Measurements from ENCODE around the gene RAB17.

The RAB17 gene

DNA sequence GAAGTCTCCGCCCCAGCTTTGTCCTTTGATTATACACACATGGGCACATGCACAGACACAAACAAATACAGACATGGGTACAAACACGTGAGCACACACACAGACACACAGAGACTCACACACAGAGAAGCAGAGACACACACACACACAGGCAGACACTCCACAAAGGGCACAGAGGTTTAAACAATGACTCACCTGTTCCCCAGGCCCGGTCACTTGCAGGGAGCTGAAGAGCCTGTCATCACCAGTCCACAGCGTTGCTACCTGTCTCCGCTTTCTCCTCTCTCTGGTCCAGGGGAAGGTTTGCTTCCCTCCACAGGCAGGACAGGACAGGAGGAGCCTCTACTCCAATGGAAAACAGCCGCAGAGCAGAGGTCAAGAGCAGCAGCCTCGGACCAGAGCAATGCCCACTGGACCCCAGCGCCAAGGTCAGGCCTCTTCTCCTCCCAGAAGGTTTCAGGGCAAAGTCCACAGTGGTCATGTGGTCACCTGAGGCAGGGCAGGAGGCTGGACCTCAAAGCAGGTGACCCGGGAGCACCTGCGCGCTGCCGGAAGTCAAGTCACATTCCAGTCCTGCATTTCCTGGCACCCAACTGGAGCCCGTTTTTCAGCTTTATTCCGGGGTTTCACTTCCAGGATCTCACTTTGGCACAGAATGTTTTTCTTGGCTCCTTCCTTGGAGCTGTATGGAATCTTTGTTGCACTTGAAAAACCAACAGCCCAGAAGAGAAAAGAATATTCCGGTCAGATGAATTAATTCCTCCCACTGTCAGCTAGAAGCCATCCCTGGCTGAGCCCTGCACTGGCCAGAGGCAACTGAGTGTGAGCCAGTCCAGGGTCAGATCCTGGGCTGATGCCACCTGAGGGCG, at the start of gene RAB17:
RAB17 (minus strand) TSS at position 463 of the 869 bp plus-strand sequence. CDS start 4,580 bp downstream, outside the sequence.
- FAIRE-seq (no peak), DNase-seq (ENCODE audit: low spot score) (peak; percentile 48)

GRCh38 chr2:237639836-237640220, 49.3 kb upstream of the RAB17 start:
- no peak for FAIRE-seq
- peak; percentile 45 for DNase-seq (ENCODE audit: low spot score)

DNA sequence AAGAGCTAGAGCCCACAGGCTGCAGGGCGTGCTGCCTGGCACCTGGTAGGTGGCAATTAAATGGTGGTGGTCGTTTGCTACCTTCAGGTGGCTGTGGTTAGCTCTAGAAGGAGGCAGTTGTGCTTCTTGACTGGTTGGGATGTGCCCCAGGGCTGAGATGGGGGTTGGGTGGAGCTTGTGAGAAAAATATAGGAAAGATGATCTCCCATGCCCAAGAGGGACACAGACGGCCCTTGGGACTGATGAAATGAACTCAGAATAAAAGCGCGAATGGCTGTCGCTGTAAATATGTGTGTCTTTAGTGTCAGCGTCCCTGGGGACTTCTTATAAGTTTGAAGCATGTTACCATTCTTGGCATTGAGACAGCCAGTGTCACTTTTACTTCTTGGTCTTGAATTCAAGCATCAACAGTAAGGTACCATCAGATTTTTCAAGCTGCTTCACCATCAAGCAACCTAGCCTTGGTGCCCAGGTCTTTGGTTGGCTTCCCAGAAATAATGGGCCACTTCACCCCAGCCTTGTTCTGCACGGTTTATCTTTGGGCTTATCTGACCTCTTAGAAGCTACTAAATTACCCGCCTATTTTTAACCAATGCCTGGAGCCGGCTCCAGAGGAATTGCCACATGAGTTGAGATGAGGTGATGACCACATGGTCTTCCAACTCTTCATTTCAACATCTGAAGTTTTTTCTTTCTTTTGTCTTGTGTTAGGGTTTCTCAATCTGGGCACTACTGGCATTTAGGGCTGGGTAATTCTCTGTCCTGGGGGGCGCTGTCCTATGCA, 48.7 kb upstream of the RAB17 start:
- DNase-seq (ENCODE audit: low spot score) (no peak), FAIRE-seq (no peak)

DNA sequence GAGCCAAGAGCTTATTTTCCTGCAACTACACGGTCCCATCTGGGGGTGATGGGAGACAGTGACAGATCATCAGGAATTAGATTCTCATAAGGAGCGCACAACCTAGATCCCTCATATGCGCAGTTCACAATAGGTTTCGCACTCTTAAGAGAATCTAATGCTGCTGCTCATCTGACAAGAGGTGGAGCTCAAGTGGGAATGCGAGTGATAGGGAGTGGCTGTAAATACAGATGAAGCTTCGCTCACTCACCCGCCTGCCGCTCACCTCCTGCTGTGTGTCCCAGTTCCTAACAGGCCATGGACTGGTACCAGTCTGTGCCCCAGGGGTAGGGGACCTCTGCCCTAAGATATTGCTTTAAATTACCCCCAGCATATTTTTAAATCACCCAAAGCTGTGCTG, 47.6 kb upstream of the RAB17 start:
- DNase-seq (ENCODE audit: low spot score) (no peak), FAIRE-seq (no peak)

GRCh38 chr2:237637429-237638135, 47.0 kb upstream of the RAB17 start:
- DNase-seq (ENCODE audit: low spot score) = peak; percentile 33
- FAIRE-seq = no peak

DNA sequence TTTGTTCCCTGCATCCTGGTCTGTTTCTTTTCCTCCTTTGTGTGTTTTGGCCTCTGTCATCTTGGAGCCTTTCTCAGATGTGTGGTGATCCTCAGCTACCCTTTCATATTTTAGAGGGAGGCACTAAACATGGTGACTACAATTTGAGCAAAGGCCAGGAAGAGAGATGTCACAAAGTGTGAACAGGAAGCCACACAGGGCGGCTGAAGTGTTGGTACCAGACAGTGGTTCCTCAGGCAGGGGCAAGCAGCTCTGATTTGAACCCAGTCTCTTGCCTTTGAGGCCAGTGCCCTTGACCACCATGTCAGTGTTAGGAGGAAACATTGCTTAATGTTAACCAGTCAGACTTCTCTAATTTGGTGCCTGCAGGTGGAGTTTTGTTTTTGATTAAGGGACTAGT, 46.0 kb upstream of the RAB17 start:
- FAIRE-seq = no peak

GRCh38 chr2:237633061-237633561, 42.6 kb upstream of the RAB17 start:
- no peak for DNase-seq (ENCODE audit: low spot score)

More for the DNA sequence above, 46.0 kb upstream of the RAB17 start:
- DNase-seq (ENCODE audit: low spot score) = no peak

DNA sequence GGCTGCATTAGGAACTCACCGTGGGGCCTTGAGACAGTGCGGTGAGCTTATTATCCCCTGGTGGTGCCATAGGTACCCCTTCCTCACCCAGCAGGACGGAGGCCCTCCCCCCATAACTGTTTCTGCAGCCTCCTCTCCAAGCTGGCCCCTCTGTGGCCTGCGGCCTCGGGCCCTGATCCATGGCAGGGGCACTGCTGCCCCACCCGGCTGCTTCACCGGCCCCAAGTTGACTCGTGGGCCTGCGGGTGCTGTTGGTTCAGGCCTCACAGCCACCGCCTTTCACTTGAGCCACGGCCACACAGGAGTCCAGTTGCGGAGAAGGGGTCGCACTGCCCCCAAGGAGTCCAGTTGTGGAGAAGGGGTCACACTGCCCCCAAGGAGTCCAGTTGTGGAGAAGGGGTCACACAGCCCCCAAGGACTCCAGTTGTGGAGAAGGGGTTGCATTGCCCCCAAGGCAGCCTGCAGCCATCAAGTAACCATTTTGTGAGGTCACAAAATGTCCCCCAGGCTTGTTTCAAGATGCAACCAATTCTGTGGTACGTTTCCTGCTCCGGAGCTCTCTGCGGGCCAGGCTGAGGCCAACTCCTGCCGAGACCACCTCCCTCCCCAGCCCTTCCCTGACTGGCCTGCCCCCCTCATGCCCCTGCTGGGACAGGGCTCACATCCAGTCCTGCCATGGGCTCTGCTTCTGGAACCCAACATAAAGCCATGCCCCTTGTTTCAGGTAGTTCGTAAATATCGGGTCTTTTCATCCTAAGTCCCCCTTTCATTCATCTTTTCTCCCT, 41.5 kb upstream of the RAB17 start:
- DNase-seq (ENCODE audit: low spot score) = no peak
- no peak for FAIRE-seq

More at GRCh38 chr2:237633061-237633561, 42.6 kb upstream of the RAB17 start:
- FAIRE-seq = no peak

DNA sequence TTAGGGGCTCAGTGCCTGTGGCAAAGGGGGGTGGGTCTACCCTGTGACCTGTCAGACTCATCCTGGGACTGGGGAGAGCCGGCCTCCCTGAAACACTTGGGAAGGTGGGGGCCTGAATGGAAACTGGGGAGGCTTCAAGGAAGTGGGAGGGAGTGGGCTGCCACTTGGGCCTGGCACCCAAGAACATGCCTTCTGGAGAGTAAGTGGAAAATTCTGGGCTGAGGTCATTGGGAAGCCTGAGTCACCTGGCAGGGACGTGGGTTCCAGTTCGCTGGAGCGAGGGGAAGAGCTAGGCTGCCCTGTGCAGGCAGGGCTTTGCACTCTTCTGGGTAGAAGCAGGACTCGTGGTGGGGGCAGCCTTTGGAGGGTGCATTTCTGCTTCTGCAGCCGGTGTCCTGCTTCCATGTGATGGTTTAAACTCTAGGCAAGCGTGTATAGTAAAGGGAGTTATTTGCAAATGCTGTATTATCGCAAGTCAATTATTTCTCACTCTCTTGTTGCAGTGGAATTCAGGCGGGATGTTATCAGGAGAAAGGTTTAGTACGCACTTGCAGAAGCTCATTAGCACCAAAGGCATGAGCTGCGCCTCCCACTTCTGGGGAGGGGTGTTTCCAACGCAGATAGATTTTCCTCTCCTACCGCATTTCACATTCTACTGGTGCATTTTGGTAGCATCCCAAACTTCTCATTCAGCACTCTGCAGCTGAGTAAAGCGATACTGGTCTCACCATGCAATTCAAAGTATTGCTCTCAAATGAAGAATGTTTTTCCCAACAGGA, 40.7 kb upstream of the RAB17 start:
- peak; percentile 92 for FAIRE-seq
- peak; percentile 90 for DNase-seq (ENCODE audit: low spot score)

DNA sequence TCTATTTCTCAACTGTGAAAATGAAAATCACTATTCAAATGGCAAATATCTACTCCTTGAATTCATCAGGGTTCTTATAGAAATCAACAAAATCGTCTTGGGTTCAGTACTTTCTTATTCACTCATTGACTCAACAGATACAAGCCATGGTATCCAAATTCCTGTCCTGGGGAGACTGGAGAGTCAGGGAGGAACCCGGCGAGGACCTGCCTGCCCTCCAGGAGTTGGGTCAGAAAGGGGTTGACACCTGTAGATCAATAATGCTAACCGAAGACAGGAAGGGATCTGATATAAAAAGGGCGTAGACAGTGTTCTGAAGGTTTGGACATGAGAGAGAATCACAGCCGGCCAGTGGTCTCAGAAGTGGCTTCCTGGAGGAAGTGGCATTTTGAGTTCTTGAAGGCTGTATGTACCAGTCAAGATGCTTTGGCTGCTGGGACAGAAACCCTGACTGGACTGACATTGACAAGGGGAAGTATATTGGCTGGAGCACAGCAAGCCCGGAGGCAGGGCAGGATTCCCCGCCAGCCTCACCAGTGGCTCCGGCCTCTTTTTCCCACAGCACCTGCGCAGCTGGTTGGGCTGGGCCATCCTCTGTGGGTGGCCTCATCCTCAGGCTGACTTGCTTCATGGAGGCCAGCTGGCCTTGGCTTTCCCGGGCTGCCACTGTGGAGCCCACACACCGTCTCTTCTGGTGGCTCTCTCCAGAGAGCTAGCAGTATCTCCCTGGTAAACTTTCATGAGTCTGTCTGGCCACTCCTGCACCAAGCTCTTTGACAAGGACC, 39.9 kb upstream of the RAB17 start:
- peak; percentile 9 for DNase-seq (ENCODE audit: low spot score)
- FAIRE-seq = no peak

DNA sequence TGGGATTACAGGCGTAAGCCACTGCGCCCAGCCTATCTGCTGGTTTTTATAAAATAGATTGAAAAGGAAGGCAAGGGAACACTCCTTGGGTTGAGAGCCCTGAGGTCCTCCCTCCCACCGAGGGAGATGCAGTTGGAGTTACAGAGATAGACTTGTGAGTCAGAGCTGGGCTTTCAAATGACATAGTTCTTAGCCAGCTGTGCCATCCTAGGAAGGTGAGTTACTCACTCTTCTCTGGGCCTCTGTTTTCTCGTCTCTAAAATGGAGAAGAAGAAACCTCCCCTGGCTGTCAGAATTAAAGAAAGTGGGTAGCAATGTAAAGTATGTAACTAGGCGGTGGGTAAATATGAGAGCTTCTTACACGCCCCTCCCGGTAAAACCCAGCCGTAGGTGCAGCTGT, 39.2 kb upstream of the RAB17 start:
- FAIRE-seq (peak; percentile 93), DNase-seq (ENCODE audit: low spot score) (peak; percentile 89)

GRCh38 chr2:237629188-237629534, 38.6 kb upstream of the RAB17 start:
- no peak for FAIRE-seq
- DNase-seq (ENCODE audit: low spot score) = peak; percentile 36

- DNase-seq (ENCODE audit: low spot score) (no peak), FAIRE-seq (no peak)
These were observed 38.0 kb upstream of the RAB17 start for GRCh38 chr2:237628247-237629187.

DNA sequence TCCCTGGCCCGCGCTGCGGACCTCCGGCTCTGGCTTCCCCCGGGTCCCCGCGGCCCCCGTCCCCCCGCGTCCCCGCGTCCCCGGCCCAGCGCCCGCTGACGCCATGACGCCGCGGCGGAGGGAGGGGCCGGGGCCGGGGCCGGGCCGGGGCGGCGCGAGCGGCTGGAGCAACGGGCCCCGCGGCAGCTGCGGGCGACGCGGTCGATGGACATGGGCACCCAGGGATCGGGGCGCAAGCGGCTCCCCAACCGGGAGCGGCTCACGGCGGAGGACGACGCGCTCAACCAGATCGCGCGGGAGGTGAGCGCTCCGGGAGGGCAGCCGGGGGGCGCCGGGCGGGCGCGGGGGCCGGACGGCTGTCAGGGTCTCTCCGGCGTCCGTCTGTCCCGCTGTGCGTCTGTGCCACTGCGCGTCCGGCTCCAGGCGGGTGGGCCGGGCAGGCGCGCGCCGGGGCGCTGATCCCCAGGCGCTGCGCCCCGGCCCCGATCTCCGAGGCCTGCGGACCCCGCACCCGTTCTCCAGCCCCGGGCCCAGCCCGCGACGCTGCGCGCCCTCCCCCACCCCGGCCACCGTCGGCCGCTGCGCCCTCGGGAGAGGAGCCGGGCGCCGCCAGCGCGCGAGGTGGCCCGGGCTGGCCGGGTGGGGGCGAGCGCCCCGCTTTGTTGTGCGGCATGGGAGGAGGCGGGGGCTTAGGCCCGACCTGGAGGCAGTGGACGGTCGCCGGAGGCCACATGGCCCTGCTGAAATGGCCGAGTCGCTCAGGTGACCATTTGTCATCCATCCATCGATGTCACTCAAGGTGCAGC, 37.1 kb upstream of the RAB17 start, which contains the start of gene LRRFIP1:
LRRFIP1 (plus strand) TSS at position 147 of the 806 bp plus-strand sequence; CDS start at position 205, 58 bp downstream.
- FAIRE-seq (no peak), DNase-seq (ENCODE audit: low spot score) (no peak)

- DNase-seq (ENCODE audit: low spot score) (no peak), FAIRE-seq (no peak)
These were observed 36.4 kb upstream of the RAB17 start for GRCh38 chr2:237626813-237627440.

- DNase-seq (ENCODE audit: low spot score) (no peak), FAIRE-seq (no peak)
These were observed 35.2 kb upstream of the RAB17 start for GRCh38 chr2:237625777-237626176.
